Activated naive CD4-positive, alpha-beta T cell treated with anti-CD3 and anti-CD28 coated beads, Interleukin-2, amount 10 ng/mL, durations not matched to agents 7 days and 5 days (primary cell): Measurements from ENCODE around the gene DENND2C.

ENCODE experiments used
- CTCF ChIA-PET: fragments of 350-600 bp; sonication (Branson Sonifier 250); formaldehyde crosslinking; loops from one replicate; lab custom pipeline; 2021; ENCODE audit warnings: antibody characterized with exemption; lab: Charles Lee
- DNase-seq: peaks from one replicate; pipeline ENCODE4 v3.0.0-alpha.2; 2020
- H3K27ac Mint-ChIP-seq: one replicate; pipeline ENCODE4 v1.8.0; 2021; ENCODE audit warnings: mild to moderate bottlenecking, moderate library complexity, mixed read lengths
- H3K27me3 Mint-ChIP-seq: one replicate; pipeline ENCODE4 v1.8.0; 2021; ENCODE audit warnings: mild to moderate bottlenecking, mixed read lengths
- H3K36me3 Mint-ChIP-seq: one replicate; pipeline ENCODE4 v1.8.0; 2021; ENCODE audit warnings: mixed read lengths
- H3K4me1 Mint-ChIP-seq: one replicate; pipeline ENCODE4 v1.8.0; 2021; ENCODE audit warnings: mixed read lengths
- H3K4me3 Mint-ChIP-seq: one replicate; pipeline ENCODE4 v1.8.0; 2021; ENCODE audit warnings: mild to moderate bottlenecking, moderate library complexity, mixed read lengths
- H3K9me3 Mint-ChIP-seq: one replicate; pipeline ENCODE4 v1.8.0; 2021; ENCODE audit warnings: mixed read lengths

The DENND2C gene, protein sequence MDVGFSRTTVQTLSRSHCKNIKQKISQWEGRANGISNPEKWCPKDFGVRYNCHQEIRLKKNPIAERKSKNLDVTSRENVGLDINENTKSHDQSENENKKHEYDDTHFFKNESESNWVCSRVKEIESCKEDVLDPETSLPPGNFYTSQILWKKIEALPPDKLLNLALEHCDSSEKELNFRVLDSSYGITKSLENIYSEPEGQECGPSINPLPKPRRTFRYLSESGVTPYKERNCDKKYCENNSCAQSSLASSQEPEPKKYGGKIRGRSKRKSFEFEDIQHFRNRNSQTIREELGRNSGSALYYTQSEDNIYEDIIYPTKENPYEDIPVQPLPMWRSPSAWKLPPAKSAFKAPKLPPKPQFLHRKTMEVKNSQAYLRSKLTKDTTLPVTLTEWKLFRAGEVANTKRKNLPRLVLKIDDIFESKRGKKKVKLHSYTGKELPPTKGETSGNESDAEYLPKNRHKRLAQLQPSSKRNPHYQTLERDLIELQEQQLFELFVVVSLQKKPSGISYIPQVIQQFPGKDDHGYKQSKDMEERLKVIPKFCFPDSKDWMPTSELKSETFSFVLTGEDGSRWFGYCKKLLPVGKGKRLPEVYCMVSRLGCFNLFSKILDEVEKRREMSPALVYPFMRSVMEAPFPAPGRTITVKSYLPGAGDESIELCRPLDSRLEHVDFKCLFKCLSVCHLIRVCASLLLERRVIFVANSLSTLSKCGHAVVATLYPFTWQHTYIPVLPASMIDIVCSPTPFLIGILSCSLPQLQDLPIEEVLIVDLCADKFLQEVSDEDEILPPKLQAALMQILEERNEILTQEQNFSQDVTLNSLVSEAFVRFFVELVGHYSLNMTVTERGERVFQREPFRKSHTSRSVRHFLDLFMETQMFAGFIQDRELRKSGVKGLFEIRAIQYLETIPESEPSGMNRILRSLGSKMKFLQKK

DNA sequence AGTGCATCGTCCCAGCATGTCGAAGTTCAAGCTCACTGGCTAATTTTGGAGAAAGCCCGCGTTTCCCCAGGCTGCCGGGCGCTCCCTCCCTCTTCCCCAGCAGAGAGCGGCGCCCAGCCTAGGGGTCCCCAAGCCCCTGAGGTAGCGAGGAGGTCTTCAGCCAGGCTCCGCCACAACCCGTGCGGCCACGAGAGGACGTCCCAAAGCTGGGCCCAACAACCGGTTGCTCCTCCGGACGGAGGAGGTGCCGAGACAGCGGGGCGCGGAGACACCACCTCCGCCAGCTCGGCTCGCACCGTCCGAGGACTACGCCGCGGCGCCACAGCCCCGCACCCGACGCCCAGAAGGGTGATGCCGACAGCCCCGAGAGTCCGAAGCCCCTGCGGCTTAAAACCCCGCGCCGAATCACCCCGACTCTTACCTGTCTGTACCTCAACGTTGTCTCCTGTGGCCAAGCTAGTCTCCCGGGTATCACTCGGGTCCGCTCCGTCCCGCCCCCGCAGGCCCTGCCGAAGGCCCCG is at the start of gene DENND2C:
Gene DENND2C (minus strand): TSS at position 488 of the 521 bp plus-strand sequence. CDS start 44,065 bp downstream, outside the sequence.
- Mint-ChIP-seq H3K9me3 (no peaks in the 10 kb centered on the region), H3K4me1 (peaks cover 13% of the 10 kb centered on the region), H3K27ac (peak within 1 kb of the TSS; percentile 69), H3K4me3 (peak within 1 kb of the TSS; percentile 91), H3K27me3 (peaks cover 15% of the 10 kb centered on the region), H3K36me3 (no peaks in the 10 kb centered on the region)
- no peak for DNase-seq
- CTCF ChIA-PET = interaction anchor here (0.9 to 1.2 kb wide), 3 partner anchors 46 to 323 kb away, joined by 3 to 4 read pairs (median 3); no protein-coding TSS in a partner anchor

DNA sequence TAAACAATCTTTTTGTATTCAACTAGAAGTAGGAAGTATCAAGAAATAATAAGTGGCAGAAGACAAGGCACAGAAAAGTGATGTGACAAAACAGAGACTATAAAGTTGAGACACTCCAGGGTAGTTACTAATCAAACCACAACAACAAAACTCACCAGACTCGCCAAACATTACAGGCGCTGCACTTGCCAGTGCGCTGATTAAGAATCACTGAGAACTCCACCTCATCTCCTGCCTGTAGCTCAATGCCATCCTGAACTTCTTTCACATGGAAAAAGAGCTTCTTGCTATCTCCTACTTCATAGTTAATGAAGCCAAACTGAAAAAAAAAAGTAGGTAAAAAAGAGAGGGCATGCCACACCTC is 49.6 kb upstream of the DENND2C start:
- Mint-ChIP-seq H3K27me3 (no peaks in the 10 kb centered on the region), H3K4me3 (no peak overlapping the region), H3K36me3 (peaks cover 65% of the 10 kb centered on the region), H3K9me3 (no peaks in the 10 kb centered on the region), H3K27ac (peak overlapping the region; percentile 19), H3K4me1 (peaks cover 16% of the 10 kb centered on the region)
- CTCF ChIA-PET = interaction anchor here (0.9 kb wide), 1 partner anchor 372 kb away, joined by 3 read pairs; no protein-coding TSS in a partner anchor
- DNase-seq = no peak

DNA sequence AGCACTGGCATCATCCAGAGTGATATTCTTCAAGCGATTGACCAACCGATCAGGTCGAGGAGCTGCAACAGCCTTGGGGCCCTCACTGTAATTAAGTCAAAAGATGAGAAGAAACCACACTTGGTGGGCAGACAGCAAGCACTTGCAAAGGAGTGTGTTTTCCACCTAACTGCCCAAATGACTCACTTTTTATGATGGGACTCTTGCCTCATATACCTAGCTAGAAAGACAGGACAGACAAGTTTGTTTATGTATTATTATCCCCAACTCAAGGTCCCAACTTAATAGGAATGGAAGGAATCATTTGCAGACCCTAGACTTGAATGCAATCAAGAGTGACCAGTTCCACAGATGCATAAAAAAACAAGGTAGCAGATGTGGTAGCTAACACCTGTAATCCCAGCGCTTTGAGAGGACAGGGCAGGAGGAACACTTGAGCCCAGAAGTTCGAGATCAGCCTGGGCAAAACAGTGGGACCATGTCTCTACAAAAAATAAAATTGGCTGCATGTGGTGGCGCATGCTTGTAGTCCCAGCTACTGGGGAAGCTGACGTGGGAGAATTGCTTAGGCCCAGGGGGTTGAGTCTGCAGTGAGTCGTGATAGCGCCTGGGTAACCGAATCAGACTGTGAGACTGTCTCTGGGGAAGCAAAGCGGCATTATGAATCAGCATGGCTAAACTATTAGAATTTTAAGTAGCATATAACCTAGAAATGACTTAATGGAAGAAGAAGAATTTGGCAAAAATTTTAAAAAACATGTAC is 49.0 kb upstream of the DENND2C start:
- DNase-seq = no peak
- peaks cover 21% of the 10 kb centered on the region for H3K4me1 Mint-ChIP-seq
- H3K27me3 Mint-ChIP-seq = no peaks in the 10 kb centered on the region
- CTCF ChIA-PET = interaction anchor here (0.9 kb wide), 1 partner anchor 372 kb away, joined by 3 read pairs; no protein-coding TSS in a partner anchor
- H3K36me3 Mint-ChIP-seq = peaks cover 67% of the 10 kb centered on the region
- no peaks in the 10 kb centered on the region for H3K9me3 Mint-ChIP-seq
- H3K4me3 Mint-ChIP-seq = no peak overlapping the region
- peak overlapping the region; percentile 19 for H3K27ac Mint-ChIP-seq

- H3K4me3 Mint-ChIP-seq = peak within 1 kb of the TSS; percentile 99
- peaks cover 24% of the 10 kb centered on the region for H3K4me1 Mint-ChIP-seq
- peak; percentile 97 for DNase-seq
- peak within 1 kb of the TSS; percentile 99 for H3K27ac Mint-ChIP-seq
- no peaks in the 10 kb centered on the region for H3K9me3 Mint-ChIP-seq
- CTCF ChIA-PET = interaction anchor here (0.8 to 1.6 kb wide), 5 partner anchors 45 to 738 kb away, joined by 3 to 6 read pairs (median 4); partner anchors contain the start of genes DENND2C, OLFML3 and SIKE1
- H3K27me3 Mint-ChIP-seq = no peaks in the 10 kb centered on the region
- H3K36me3 Mint-ChIP-seq = peaks cover 69% of the 10 kb centered on the region
These were observed 46.7 kb upstream of the DENND2C start, which contains the start of gene NRAS for GRCh38 chr1:114716304-114717170. NRAS (minus strand) TSS chr1:114716771; CDS start chr1:114716160, 611 bp downstream.

DNA sequence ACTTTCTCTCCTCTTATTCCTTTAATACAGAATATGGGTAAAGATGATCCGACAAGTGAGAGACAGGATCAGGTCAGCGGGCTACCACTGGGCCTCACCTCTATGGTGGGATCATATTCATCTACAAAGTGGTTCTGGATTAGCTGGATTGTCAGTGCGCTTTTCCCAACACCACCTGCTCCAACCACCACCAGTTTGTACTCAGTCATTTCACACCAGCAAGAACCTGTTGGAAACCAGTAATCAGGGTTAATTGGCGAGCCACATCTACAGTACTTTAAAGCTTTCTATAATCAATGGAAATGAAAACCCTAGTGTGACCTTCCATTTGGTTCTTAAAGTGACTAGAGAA is 46.1 kb upstream of the DENND2C start:
- H3K27ac Mint-ChIP-seq = peak overlapping the region; percentile 99
- peaks cover 24% of the 10 kb centered on the region for H3K4me1 Mint-ChIP-seq
- DNase-seq = no peak
- H3K9me3 Mint-ChIP-seq = no peaks in the 10 kb centered on the region
- peaks cover 64% of the 10 kb centered on the region for H3K36me3 Mint-ChIP-seq
- CTCF ChIA-PET = interaction anchor here (0.8 to 1.6 kb wide), 5 partner anchors 44 to 737 kb away, joined by 3 to 6 read pairs (median 4); partner anchors contain the start of genes DENND2C, OLFML3 and SIKE1
- no peaks in the 10 kb centered on the region for H3K27me3 Mint-ChIP-seq
- H3K4me3 Mint-ChIP-seq = peak overlapping the region; percentile 99

DNA sequence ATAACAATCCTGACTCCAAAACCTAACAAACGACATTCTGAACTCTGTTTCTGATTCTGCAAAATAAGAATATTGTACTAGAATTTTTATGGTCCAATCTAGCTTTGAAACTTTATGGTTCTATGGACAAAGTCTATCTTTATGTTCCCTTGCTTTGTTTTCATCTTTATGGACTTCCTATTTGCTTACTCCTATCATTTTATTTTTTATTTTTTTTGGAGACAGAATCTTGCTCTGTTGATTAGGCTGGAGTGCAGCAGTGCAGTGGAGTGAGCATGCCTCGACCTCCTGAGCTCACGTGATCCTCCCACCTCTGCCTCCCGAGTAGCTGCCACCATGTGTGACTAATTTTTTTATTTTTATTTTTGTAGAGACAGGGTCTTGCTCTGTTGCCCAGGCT is 43.1 kb upstream of the DENND2C start:
- Mint-ChIP-seq H3K4me1 (peaks cover 24% of the 10 kb centered on the region), H3K4me3 (no peak overlapping the region), H3K27ac (no peak overlapping the region), H3K9me3 (no peaks in the 10 kb centered on the region), H3K36me3 (peaks cover 53% of the 10 kb centered on the region), H3K27me3 (no peaks in the 10 kb centered on the region)
- CTCF ChIA-PET = no interaction called here
- no peak for DNase-seq

DNA sequence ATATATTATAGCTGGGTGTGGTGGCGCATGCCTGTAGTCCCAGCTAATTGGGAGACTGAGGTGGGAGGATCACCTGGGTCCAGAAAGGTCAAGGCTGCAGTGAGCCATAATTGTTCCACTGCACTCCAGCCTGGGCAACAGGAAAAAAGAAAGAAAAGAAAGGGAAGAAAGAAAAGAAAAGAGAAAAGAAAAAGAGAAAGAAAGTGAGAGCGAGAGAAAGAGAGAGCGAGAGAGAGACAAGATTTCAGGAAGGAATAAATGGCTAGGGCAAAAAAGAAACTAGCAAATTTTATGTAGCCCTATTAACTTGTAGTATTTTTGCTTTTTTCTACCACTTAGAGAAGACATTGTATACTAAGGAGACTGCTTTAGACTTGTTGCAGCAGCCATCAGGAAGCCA is 40.5 kb upstream of the DENND2C start:
- Mint-ChIP-seq H3K36me3 (peaks cover 52% of the 10 kb centered on the region), H3K27ac (no peak overlapping the region), H3K9me3 (no peaks in the 10 kb centered on the region), H3K4me3 (no peak overlapping the region), H3K4me1 (peaks cover 9% of the 10 kb centered on the region), H3K27me3 (no peaks in the 10 kb centered on the region)
- CTCF ChIA-PET = no interaction called here
- no peak for DNase-seq

- H3K27me3 Mint-ChIP-seq = no peaks in the 10 kb centered on the region
- DNase-seq = no peak
- CTCF ChIA-PET = interaction anchor here (1.3 kb wide), 1 partner anchor 361 kb away, joined by 3 read pairs; no protein-coding TSS in a partner anchor
- peaks cover 44% of the 10 kb centered on the region for H3K36me3 Mint-ChIP-seq
- H3K9me3 Mint-ChIP-seq = no peaks in the 10 kb centered on the region
- H3K4me1 Mint-ChIP-seq = no peaks in the 10 kb centered on the region
- no peak overlapping the region for H3K27ac Mint-ChIP-seq
- H3K4me3 Mint-ChIP-seq = no peak overlapping the region
These were observed 37.8 kb upstream of the DENND2C start for GRCh38 chr1:114707604-114708003.

DNA sequence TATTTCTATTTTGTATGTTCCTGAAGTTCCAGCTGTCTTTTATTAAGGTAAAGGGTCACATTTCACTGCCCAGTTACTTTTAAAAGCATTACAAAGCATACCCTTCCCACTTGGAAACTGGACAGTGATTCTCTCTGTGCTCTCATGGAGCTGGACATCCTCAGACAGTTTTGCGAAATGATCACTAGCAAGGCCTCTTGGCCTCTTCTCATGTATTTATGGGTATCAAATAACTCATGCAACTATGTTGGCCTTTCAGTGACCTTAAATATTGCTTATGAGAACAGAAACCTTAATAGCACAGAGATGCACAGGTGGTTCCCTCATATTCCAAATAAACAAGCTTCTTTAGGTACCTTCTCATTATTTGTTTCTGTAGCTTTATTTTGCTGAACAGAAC is 33.4 kb upstream of the DENND2C start:
- CTCF ChIA-PET = interaction anchor here (1.3 kb wide), 1 partner anchor 356 kb away, joined by 3 read pairs; no protein-coding TSS in a partner anchor
- H3K36me3 Mint-ChIP-seq = peaks cover 19% of the 10 kb centered on the region
- H3K4me1 Mint-ChIP-seq = no peaks in the 10 kb centered on the region
- H3K27ac Mint-ChIP-seq = no peak overlapping the region
- DNase-seq = no peak
- H3K27me3 Mint-ChIP-seq = peaks cover 7% of the 10 kb centered on the region
- H3K4me3 Mint-ChIP-seq = no peak overlapping the region
- H3K9me3 Mint-ChIP-seq = no peaks in the 10 kb centered on the region

GRCh38 chr1:114702737-114703136 is 32.9 kb upstream of the DENND2C start:
- H3K27me3 Mint-ChIP-seq = peaks cover 7% of the 10 kb centered on the region
- CTCF ChIA-PET = interaction anchor here (0.9 kb wide), 1 partner anchor 30 kb away, joined by 3 read pairs; no protein-coding TSS in a partner anchor
- H3K4me3 Mint-ChIP-seq = no peak overlapping the region
- no peak overlapping the region for H3K27ac Mint-ChIP-seq
- no peak for DNase-seq
- no peaks in the 10 kb centered on the region for H3K4me1 Mint-ChIP-seq
- H3K9me3 Mint-ChIP-seq = no peaks in the 10 kb centered on the region
- peaks cover 18% of the 10 kb centered on the region for H3K36me3 Mint-ChIP-seq

DNA sequence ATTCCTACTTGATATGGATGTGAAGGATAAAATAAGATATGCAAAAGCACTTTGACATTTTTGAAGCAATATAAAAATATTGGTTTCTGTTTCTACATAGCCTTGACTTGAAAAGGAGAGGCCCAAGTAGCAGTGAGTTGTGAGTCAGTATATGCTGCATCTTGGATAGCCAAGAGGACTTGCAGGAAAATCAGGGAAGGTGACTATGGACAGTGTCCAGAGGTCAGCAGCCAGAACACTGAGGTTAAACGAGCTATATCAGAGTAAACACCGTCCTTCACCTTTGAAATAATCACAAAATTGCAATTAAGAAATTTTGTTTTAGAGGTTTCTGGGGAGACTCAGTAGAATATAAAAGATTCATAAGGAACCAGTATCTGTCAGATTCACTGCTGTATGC is 32.1 kb upstream of the DENND2C start:
- Mint-ChIP-seq H3K27ac (no peak overlapping the region), H3K4me3 (no peak overlapping the region), H3K4me1 (no peaks in the 10 kb centered on the region), H3K27me3 (peaks cover 7% of the 10 kb centered on the region), H3K36me3 (peaks cover 10% of the 10 kb centered on the region), H3K9me3 (no peaks in the 10 kb centered on the region)
- CTCF ChIA-PET = interaction anchor here (0.9 kb wide), 1 partner anchor 29 kb away, joined by 3 read pairs; no protein-coding TSS in a partner anchor
- DNase-seq = no peak

- no peak for DNase-seq
- Mint-ChIP-seq H3K27me3 (peaks cover 10% of the 10 kb centered on the region), H3K27ac (no peak overlapping the region), H3K4me1 (no peaks in the 10 kb centered on the region), H3K9me3 (no peaks in the 10 kb centered on the region), H3K36me3 (peaks cover 3% of the 10 kb centered on the region), H3K4me3 (no peak overlapping the region)
- CTCF ChIA-PET = no interaction called here
These were observed 30.3 kb upstream of the DENND2C start for GRCh38 chr1:114700036-114700600.
